Neural cell (in vitro differentiated cells): ENCODE measurements around the gene JAZF1. TPM values are rescaled to one million over a fixed set of nuclear protein-coding genes. Genes with fewer than 3 reads are reported as not detected.
A peak's percentile ranks its signal among the peaks of the same experiment; 100 is the strongest.

Source experiments
- H2AFZ ChIP-seq: fragments of 200-600, 300-800 bp; sonication (generic), shearing (Covaris generic); 2 replicates; pipeline ENCODE4 v1.6.0; 2014; ENCODE audit warnings: low read depth, mild to moderate bottlenecking, antibody characterized with exemption, low read length, moderate library complexity
- H3F3A ChIP-seq: fragments of 200-600 bp; shearing (Covaris generic); 2 replicates; pipeline ENCODE4 v1.6.1; 2016; ENCODE audit warnings: mild to moderate bottlenecking, moderate library complexity, mixed read lengths, antibody characterized with exemption, low read length; ENCODE audit not compliant: insufficient read depth, poor library complexity, severe bottlenecking
- H3K27ac ChIP-seq: fragments of 200-600, 300-800 bp; sonication (generic), shearing (Covaris generic); 2 replicates; pipeline ENCODE4 v1.5.1; 2014; ENCODE audit warnings: mild to moderate bottlenecking, low read length, moderate library complexity
- H3K27me3 ChIP-seq: fragments of 300-800, 200-600 bp; sonication (generic), shearing (Covaris generic); 2 replicates; pipeline ENCODE4 v1.6.0; 2014; ENCODE audit warnings: mild to moderate bottlenecking, low read depth, low read length, moderate library complexity; ENCODE audit not compliant: insufficient read depth
- H3K36me3 ChIP-seq: fragments of 300-800, 200-600 bp; sonication (generic), shearing (Covaris generic); 2 replicates; pipeline ENCODE4 v1.5.1; 2014; ENCODE audit warnings: mild to moderate bottlenecking, antibody characterized with exemption, low read length, moderate library complexity; ENCODE audit not compliant: insufficient read depth
- H3K4me2 ChIP-seq: fragments of 300-800, 200-600 bp; sonication (generic), shearing (Covaris generic); 2 replicates; pipeline ENCODE4 v1.6.0; 2014; ENCODE audit warnings: mild to moderate bottlenecking, low read length
- H3K4me3 ChIP-seq: fragments of 300-800, 200-600 bp; sonication (generic), shearing (Covaris generic); 2 replicates; pipeline ENCODE4 v1.5.1; 2014; ENCODE audit warnings: mild to moderate bottlenecking, low read length, moderate library complexity
- H3K79me2 ChIP-seq: fragments of 200-600 bp; shearing (Covaris generic); replicated peaks from 2 replicates; pipeline ENCODE4 v1.6.0; 2014; ENCODE audit warnings: mild to moderate bottlenecking, low read length, moderate library complexity; ENCODE audit not compliant: insufficient read depth
- H3K9ac ChIP-seq: fragments of 300-800, 200-600 bp; sonication (generic), shearing (Covaris generic); 2 replicates; pipeline ENCODE4 v1.6.1; 2016; ENCODE audit warnings: mild to moderate bottlenecking, low read length, mixed read lengths
- H3K9me2 ChIP-seq: fragments of 200-600 bp; shearing (Covaris generic); 2 replicates; pipeline ENCODE4 v1.6.1; 2016; ENCODE audit warnings: mild to moderate bottlenecking, low read length, mixed read lengths; ENCODE audit not compliant: insufficient read depth
- H3K9me3 ChIP-seq: fragments of 200-600, 300-800 bp; sonication (generic), shearing (Covaris generic); 2 replicates; pipeline ENCODE4 v1.6.1; 2016; ENCODE audit warnings: mild to moderate bottlenecking, mixed run types, low read length, moderate library complexity, mixed read lengths
- H4K20me1 ChIP-seq: fragments of 200-600 bp; shearing (Covaris generic); 2 replicates; pipeline ENCODE4 v1.6.1; 2016; ENCODE audit warnings: mild to moderate bottlenecking, mixed run types; ENCODE audit not compliant: insufficient read depth
- CTCF ChIP-seq: fragments of 450-650 bp; IDR thresholded peaks from 2 replicates; pipeline ENCODE4 v1.5.1; 2014; ENCODE audit warnings: antibody characterized with exemption, mild to moderate bottlenecking, moderate library complexity; ENCODE audit not compliant: poor library complexity, severe bottlenecking
- EP300 ChIP-seq: fragments of 450-650 bp; conservative IDR thresholded peaks from 2 replicates; pipeline ENCODE4 v1.6.1; 2014; ENCODE audit warnings: antibody characterized with exemption, mild to moderate bottlenecking, moderate library complexity; ENCODE audit not compliant: poor library complexity, severe bottlenecking
- EZH2 ChIP-seq: fragments of 200-600, 300-800 bp; shearing (Covaris generic), sonication (generic); IDR thresholded peaks from 2 replicates; pipeline ENCODE4 v1.6.1; 2014; ENCODE audit warnings: antibody characterized with exemption, low read length, borderline replicate concordance, mild to moderate bottlenecking; ENCODE audit not compliant: insufficient read depth, poor library complexity, severe bottlenecking
- MXI1 ChIP-seq: fragments of 450-650 bp; conservative IDR thresholded peaks from 2 replicates; pipeline ENCODE4 v1.6.1; 2014; ENCODE audit warnings: antibody characterized with exemption, mild to moderate bottlenecking; ENCODE audit not compliant: poor library complexity, severe bottlenecking
- POLR2AphosphoS5 ChIP-seq: IDR thresholded peaks from 2 replicates; pipeline ENCODE4 v1.6.1; 2012
- RAD21 ChIP-seq: fragments of 450-650 bp; conservative IDR thresholded peaks from 2 replicates; pipeline ENCODE4 v1.6.1; 2014; ENCODE audit warnings: antibody characterized with exemption, mild to moderate bottlenecking, moderate library complexity
- REST ChIP-seq: IDR thresholded peaks from 2 replicates; pipeline ENCODE4 v1.6.1; 2012; ENCODE audit warnings: borderline replicate concordance
- SMC3 ChIP-seq: fragments of 450-650 bp; conservative IDR thresholded peaks from 2 replicates; pipeline ENCODE4 v1.6.1; 2014; ENCODE audit warnings: antibody characterized with exemption, mild to moderate bottlenecking, moderate library complexity; ENCODE audit not compliant: poor library complexity
- TAF1 ChIP-seq: IDR thresholded peaks from 2 replicates; pipeline ENCODE4 v1.6.1; 2012; ENCODE audit warnings: low read depth
- polyA plus RNA-seq: library from polyadenylated mRNA; depleted of rRNA; stranded (reverse); fragments of >200 nt; gene quantifications from 2 replicates; pipeline ENCODE4 v1.2.3, GENCODE V29; 2014

Gene JAZF1
- polyA plus RNA-seq, 1 donor from 2014 or later: 29.5 TPM

GRCh38 chr7:28065308-28065707 lies 115.3 kb downstream of the JAZF1 start:
- H3F3A ChIP-seq: peaks cover 6% of the 10 kb centered on the region
- H3K4me2 ChIP-seq: no peak overlapping the region
- H3K27me3 ChIP-seq: no peaks in the 10 kb centered on the region
- H3K79me2 ChIP-seq: no peaks in the 10 kb centered on the region
- no peak overlapping the region for H2AFZ ChIP-seq
- no peak overlapping the region for H3K4me3 ChIP-seq
- H3K36me3 ChIP-seq: no peaks in the 10 kb centered on the region
- H4K20me1 ChIP-seq: no peaks in the 10 kb centered on the region
- H3K27ac ChIP-seq: no peak overlapping the region
- TF ChIP-seq EP300: no peak
- no peak for TF ChIP-seq CTCF
- no peak for TF ChIP-seq EZH2
- H3K9me3 ChIP-seq: no peaks in the 10 kb centered on the region
- H3K9me2 ChIP-seq: no peaks in the 10 kb centered on the region
- H3K9ac ChIP-seq: no peak overlapping the region

GRCh38 chr7:28064437-28064836 lies 116.2 kb downstream of the JAZF1 start:
- no peaks in the 10 kb centered on the region for H3K27me3 ChIP-seq
- no peak overlapping the region for H3K4me2 ChIP-seq
- H3F3A ChIP-seq: peaks cover 6% of the 10 kb centered on the region
- H3K9ac ChIP-seq: no peak overlapping the region
- no peaks in the 10 kb centered on the region for H3K9me3 ChIP-seq
- no peaks in the 10 kb centered on the region for H3K9me2 ChIP-seq
- H4K20me1 ChIP-seq: no peaks in the 10 kb centered on the region
- no peak for TF ChIP-seq REST
- H3K27ac ChIP-seq: no peak overlapping the region
- no peak overlapping the region for H3K4me3 ChIP-seq
- no peak overlapping the region for H2AFZ ChIP-seq
- H3K36me3 ChIP-seq: no peaks in the 10 kb centered on the region
- no peaks in the 10 kb centered on the region for H3K79me2 ChIP-seq

GRCh38 chr7:28062197-28062991 lies 118.2 kb downstream of the JAZF1 start:
- no peaks in the 10 kb centered on the region for H3K79me2 ChIP-seq

More at GRCh38 chr7:28062197-28062991, 118.2 kb downstream of the JAZF1 start:
- Histone ChIP-seq H3K36me3 (no peaks in the 10 kb centered on the region), H2AFZ (no peak overlapping the region), H3F3A (no peaks in the 10 kb centered on the region), H3K4me3 (no peak overlapping the region), H3K9me3 (no peaks in the 10 kb centered on the region), H3K9ac (no peak overlapping the region), H4K20me1 (no peaks in the 10 kb centered on the region), H3K4me2 (no peak overlapping the region), H3K27ac (no peak overlapping the region), H3K9me2 (no peaks in the 10 kb centered on the region), H3K27me3 (no peaks in the 10 kb centered on the region)
- TF ChIP-seq EP300 (no peak), POLR2AphosphoS5 (no peak), EZH2 (no peak), RAD21 (peak; percentile 65), REST (no peak), TAF1 (no peak), CTCF (peak; percentile 63), MXI1 (no peak), SMC3 (peak; percentile 48)
